A549 (cell line): ENCODE measurements around the gene PDLIM7.

Experiments used
- CEBPB ChIP-seq, 2 experiments: fragments of >200 bp in 1 of 2; sonication (Bioruptor Twin) in 1 of 2; formaldehyde crosslinking in 1 of 2; IDR thresholded peaks; 2 replicates each; pipeline ENCODE4 v1.6.1; 2012 to 2016
- EP300 ChIP-seq, 2 experiments: fragments of >200 bp; sonication (Bioruptor Twin); formaldehyde crosslinking; IDR thresholded peaks; 2 replicates in 1 of 2; 3 replicates in 1 of 2; pipeline ENCODE4 v1.6.1; 2016 to 2017
- JUNB ChIP-seq: fragments of >200 bp; sonication (Bioruptor Twin); formaldehyde crosslinking; IDR thresholded peaks from 2 replicates; pipeline ENCODE4 v1.6.1; 2016
- KDM1A ChIP-seq: fragments of 200-600 bp; sonication (generic); IDR thresholded peaks from 2 replicates; pipeline ENCODE4 v1.6.1; 2016; ENCODE audit warnings: low read depth, mild to moderate bottlenecking
- MAFK ChIP-seq: fragments of 450-650 bp; IDR thresholded peaks from 2 replicates; pipeline ENCODE4 v1.6.1; 2014; ENCODE audit not compliant: partially characterized antibody
- MAX ChIP-seq: IDR thresholded peaks from 2 replicates; pipeline ENCODE4 v1.6.1; 2012
- TF ChIP-seq, protein P1 (sequence below): fragments of >200 bp; sonication (Bioruptor Twin); formaldehyde crosslinking; IDR thresholded peaks from 3 replicates; pipeline ENCODE4 v1.5.1; 2016
- TF ChIP-seq, protein P2 (sequence below): fragments of >200 bp; sonication (Bioruptor Twin); formaldehyde crosslinking; IDR thresholded peaks from 3 replicates; pipeline ENCODE4 v1.6.1; 2016

GRCh38 chr5:177509991-177510566, 12.7 kb upstream of the PDLIM7 start:
- TF ChIP-seq CEBPB (IDR thresholded peaks at IDR 0.05) (no peak), MAFK (no peak), KDM1A (no peak), JUNB (no peak), MAX (no peak), EP300 (IDR thresholded peaks at IDR 0.05) (no peak)
- TF ChIP-seq, protein P1, sequence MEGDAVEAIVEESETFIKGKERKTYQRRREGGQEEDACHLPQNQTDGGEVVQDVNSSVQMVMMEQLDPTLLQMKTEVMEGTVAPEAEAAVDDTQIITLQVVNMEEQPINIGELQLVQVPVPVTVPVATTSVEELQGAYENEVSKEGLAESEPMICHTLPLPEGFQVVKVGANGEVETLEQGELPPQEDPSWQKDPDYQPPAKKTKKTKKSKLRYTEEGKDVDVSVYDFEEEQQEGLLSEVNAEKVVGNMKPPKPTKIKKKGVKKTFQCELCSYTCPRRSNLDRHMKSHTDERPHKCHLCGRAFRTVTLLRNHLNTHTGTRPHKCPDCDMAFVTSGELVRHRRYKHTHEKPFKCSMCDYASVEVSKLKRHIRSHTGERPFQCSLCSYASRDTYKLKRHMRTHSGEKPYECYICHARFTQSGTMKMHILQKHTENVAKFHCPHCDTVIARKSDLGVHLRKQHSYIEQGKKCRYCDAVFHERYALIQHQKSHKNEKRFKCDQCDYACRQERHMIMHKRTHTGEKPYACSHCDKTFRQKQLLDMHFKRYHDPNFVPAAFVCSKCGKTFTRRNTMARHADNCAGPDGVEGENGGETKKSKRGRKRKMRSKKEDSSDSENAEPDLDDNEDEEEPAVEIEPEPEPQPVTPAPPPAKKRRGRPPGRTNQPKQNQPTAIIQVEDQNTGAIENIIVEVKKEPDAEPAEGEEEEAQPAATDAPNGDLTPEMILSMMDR, result no peak
- TF ChIP-seq, protein P2, sequence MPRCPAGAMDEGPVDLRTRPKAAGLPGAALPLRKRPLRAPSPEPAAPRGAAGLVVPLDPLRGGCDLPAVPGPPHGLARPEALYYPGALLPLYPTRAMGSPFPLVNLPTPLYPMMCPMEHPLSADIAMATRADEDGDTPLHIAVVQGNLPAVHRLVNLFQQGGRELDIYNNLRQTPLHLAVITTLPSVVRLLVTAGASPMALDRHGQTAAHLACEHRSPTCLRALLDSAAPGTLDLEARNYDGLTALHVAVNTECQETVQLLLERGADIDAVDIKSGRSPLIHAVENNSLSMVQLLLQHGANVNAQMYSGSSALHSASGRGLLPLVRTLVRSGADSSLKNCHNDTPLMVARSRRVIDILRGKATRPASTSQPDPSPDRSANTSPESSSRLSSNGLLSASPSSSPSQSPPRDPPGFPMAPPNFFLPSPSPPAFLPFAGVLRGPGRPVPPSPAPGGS, result no peak
